Choroid plexus epithelial cell (primary cell): Measurements from ENCODE around the gene PLAAT4.

ENCODE experiments used
- DNase-seq: peaks from one replicate; pipeline ENCODE4 v3.0.0-alpha.2; 2010; ENCODE audit warnings: low read depth
- H3K4me3 ChIP-seq: 2 replicates; pipeline ENCODE4 v1.5.1; 2011; ENCODE audit warnings: low read depth, mild to moderate bottlenecking, control low read depth, low read length, moderate library complexity
- CTCF ChIP-seq: conservative IDR thresholded peaks from 2 replicates; pipeline ENCODE4 v1.5.1; 2011; ENCODE audit warnings: low read depth, mild to moderate bottlenecking, control low read depth, inconsistent platforms, low read length, moderate library complexity

Gene PLAAT4

GRCh38 chr11:63536669-63537292 is at the start of gene PLAAT4:
Gene PLAAT4 (plus strand): TSS chr11:63536808. CDS start chr11:63536869, 61 bp downstream.
- peak within 1 kb of the TSS; percentile 48 for H3K4me3 ChIP-seq
- TF ChIP-seq CTCF = peak; percentile 35
- peak; percentile 88 for DNase-seq

DNA sequence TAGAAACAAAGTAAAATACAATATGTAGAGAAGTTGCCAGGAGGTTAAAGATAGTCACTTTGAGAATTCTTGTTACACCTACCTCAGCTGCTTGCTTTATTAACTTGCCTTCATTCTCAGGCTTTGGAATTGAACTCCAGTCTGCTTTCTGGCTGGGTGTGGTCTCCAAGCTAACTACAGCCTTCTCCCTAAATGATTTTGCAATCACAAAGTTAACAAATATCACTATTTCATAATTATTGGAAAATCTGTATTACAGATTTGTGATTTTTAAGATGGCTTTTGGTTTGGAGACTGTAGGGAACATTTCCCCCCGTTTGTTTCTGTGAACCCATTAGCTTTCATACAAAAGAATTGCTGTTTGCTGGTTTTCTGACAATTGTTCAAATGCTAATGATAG is 47.8 kb upstream of the PLAAT4 start:
- no peak for TF ChIP-seq CTCF
- H3K4me3 ChIP-seq = no peak overlapping the region
- no peak for DNase-seq

DNA sequence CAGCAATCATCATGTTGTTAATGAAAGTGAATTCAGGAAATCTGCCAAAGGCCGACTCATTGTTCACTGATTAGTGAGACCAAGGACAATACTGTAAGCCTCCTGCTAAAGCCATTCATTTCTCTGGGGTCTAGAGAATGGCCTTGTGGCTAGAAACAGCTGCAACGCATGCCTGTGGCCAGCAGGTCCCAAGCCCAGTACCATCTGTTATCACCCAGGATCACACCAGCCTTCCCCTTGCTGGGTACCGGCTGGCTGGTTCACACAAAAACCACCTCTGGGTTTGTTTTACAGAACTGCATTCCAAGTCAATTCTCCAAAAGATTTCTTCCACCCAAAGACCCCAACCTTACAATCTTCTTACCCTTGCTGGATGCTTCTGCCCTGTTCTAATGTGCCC is 46.7 kb upstream of the PLAAT4 start:
- DNase-seq = peak; percentile 59
- TF ChIP-seq CTCF = peak; percentile 10
- H3K4me3 ChIP-seq = no peak overlapping the region

DNA sequence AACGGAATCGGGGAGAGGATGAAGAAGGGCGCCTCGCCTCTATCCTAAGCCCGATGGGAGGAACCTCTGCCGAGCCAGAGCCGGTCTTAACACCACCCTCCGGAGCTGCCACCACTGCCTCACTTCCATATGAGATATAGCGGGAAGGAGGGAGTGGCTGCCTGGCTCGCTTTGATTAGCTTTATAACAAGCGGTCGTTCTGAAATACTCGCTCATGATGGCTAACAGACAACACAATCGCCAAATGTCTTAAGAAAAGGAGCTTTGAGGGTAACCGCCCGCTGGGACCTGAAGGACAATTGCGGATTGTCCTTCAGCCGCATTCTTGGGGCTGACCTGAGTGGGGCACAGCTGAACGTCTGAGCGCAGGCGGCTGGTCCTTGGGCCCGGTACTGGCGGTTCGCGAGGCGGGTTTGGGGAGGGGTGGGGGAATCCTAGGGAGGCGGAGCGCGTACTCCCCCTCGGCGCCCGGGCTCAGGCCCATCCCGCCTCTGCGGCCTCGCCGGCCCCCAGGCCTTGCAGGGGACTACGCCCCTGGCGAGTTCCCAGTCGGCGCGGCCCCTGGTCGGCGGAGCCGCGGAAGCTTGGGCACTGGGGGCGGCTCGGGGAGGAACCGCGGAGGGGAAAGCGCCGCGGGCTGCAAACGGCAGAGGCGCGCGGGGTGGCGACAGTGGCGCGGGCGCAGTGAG is 45.9 kb upstream of the PLAAT4 start, which contains the start of gene PLAAT5:
TSS of gene PLAAT5 (minus strand) at position 617 of the 689 bp plus-strand sequence. CDS start at position 484, 133 bp downstream.
- peak within 1 kb of the TSS; percentile 61 for H3K4me3 ChIP-seq
- TF ChIP-seq CTCF = no peak
- DNase-seq = peak; percentile 37

GRCh38 chr11:63491240-63491587 is 45.4 kb upstream of the PLAAT4 start:
- peak overlapping the region; percentile 61 for H3K4me3 ChIP-seq

GRCh38 chr11:63491636-63492372 is 44.8 kb upstream of the PLAAT4 start:
- peak; percentile 72 for DNase-seq
- no peak for TF ChIP-seq CTCF
- H3K4me3 ChIP-seq = peak overlapping the region; percentile 61

More at GRCh38 chr11:63491240-63491587, 45.4 kb upstream of the PLAAT4 start:
- no peak for TF ChIP-seq CTCF
- no peak for DNase-seq
